ENCODE measurements around the gene APOL3. TPM values are rescaled to one million over a fixed set of nuclear protein-coding genes. Genes with fewer than 3 reads are reported as not detected.

The APOL3 gene
- total and polyA plus RNA-seq, 2 donors (not counting 3 experiments of a cell fraction or from before 2014, with no cell fraction given), result 17.9 to 36.9 TPM

DNA sequence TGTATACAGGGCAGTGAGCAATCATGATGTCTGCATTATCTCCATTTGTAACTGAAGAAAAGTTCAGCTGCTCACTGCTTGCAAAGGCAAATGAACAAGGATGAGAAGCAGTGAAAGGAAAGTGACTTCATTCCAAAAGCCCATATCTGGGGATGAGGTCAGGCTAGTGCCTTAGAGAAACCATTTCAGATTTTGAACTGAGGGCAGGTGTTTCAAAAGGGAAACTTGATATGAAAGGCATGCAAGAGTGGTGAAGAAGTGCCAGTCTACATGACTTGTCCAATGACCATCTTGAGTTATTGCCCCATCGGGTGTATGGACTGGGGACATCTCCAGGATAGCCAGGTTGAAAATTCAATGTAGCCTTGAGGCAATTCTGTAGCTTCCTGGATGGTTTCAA, 48.4 kb upstream of the APOL3 start:
- BruUV-seq (replicated peaks), result no TSS peak
- Histone ChIP-seq H3K27ac (ENCODE audit: insufficient read depth, low read depth, low read length) (no peak overlapping the region), H3K4me1 (ENCODE audit: control insufficient read depth, extremely low read depth, insufficient read depth, low read length) (no peaks in the 10 kb centered on the region), H2AFZ (ENCODE audit: low read depth, low read length) (no peak overlapping the region), H3K36me3 (ENCODE audit: control insufficient read depth in 2 of 2, extremely low read depth in 1 of 2, insufficient read depth in 2 of 2, low read length in 2 of 2) (no peaks in the 10 kb centered on the region), H3K4me2 (ENCODE audit: insufficient read depth, low read length) (no peak overlapping the region), H3K4me3 (replicated peaks in 1 of 3; ENCODE audit: insufficient read depth in 1 of 3, low read depth in 1 of 3, low read length in 3 of 3) (no peak overlapping the region), H3K79me2 (ENCODE audit: control insufficient read depth, insufficient read depth, low read length) (no peaks in the 10 kb centered on the region), H4K20me1 (replicated peaks; ENCODE audit: control insufficient read depth, extremely low read depth, insufficient read depth, low read length) (no peaks in the 10 kb centered on the region), H3K9ac (replicated peaks; ENCODE audit: extremely low read depth, insufficient read depth, low read length) (no peak overlapping the region), H3K27me3 (ENCODE audit: control insufficient read depth in 2 of 2, insufficient read depth in 2 of 2, low read length in 2 of 2) (peaks cover 16 to 27% of the 10 kb centered on the region in 2 experiments), H3K9me1 (replicated peaks; ENCODE audit: control insufficient read depth, extremely low read depth, insufficient read depth, low read length) (no peaks in the 10 kb centered on the region), H3K9me3 (replicated peaks; ENCODE audit: control insufficient read depth, insufficient read depth, low read length) (no peaks in the 10 kb centered on the region)
- CTCF ChIA-PET, result interaction anchor here (1.4 kb wide), 1 partner anchor 277 kb away, joined by 6 read pairs; no protein-coding TSS in a partner anchor
- no peak for FAIRE-seq
- POLR2A ChIA-PET, result no interaction called here
- dilution Hi-C loops (cut with MboI; ENCODE audit: extremely low pct_ligation_motif_present, low sequenced_read_pairs) (no loop called here), intact Hi-C loops (cut with micrococcal nuclease) (no loop called here)
- no peak for DNase-seq (ENCODE audit: low read depth, low spot score)
- TF ChIP-seq, protein P1, sequence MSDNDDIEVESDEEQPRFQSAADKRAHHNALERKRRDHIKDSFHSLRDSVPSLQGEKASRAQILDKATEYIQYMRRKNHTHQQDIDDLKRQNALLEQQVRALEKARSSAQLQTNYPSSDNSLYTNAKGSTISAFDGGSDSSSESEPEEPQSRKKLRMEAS (IDR thresholded peaks at IDR 0.05; ENCODE audit: insufficient read depth, insufficient read length), result no peak
- no peak for TF ChIP-seq EZH2 (IDR thresholded peaks at IDR 0.05; ENCODE audit: borderline replicate concordance, low read depth, low read length, severe bottlenecking)
- TF ChIP-seq POLR2A (IDR thresholded peaks at IDR 0.05; ENCODE audit: low read depth, low read length), result no peak
- TF ChIP-seq, protein P2, sequence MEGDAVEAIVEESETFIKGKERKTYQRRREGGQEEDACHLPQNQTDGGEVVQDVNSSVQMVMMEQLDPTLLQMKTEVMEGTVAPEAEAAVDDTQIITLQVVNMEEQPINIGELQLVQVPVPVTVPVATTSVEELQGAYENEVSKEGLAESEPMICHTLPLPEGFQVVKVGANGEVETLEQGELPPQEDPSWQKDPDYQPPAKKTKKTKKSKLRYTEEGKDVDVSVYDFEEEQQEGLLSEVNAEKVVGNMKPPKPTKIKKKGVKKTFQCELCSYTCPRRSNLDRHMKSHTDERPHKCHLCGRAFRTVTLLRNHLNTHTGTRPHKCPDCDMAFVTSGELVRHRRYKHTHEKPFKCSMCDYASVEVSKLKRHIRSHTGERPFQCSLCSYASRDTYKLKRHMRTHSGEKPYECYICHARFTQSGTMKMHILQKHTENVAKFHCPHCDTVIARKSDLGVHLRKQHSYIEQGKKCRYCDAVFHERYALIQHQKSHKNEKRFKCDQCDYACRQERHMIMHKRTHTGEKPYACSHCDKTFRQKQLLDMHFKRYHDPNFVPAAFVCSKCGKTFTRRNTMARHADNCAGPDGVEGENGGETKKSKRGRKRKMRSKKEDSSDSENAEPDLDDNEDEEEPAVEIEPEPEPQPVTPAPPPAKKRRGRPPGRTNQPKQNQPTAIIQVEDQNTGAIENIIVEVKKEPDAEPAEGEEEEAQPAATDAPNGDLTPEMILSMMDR (IDR thresholded peaks at IDR 0.05; ENCODE audit: extremely low read depth in 1 of 2, insufficient read depth in 1 of 2, low read depth in 1 of 2, low read length in 2 of 2), result no peak
- TF ChIP-seq JUN (IDR thresholded peaks at IDR 0.05; ENCODE audit: borderline replicate concordance, insufficient read depth, insufficient read length, low read depth), result no peak
- no peak for TF ChIP-seq MYC (IDR thresholded peaks at IDR 0.05; ENCODE audit: low read depth, low read length)
- TF ChIP-seq GATA2 (IDR thresholded peaks at IDR 0.05; ENCODE audit: insufficient read depth, insufficient read length, low read depth, low read length), result no peak
- no peak for TF ChIP-seq FOS (IDR thresholded peaks at IDR 0.05; ENCODE audit: borderline replicate concordance, insufficient read depth, low read length)
- no peak for TF ChIP-seq POLR2AphosphoS5 (IDR thresholded peaks at IDR 0.05; ENCODE audit: insufficient read depth, low read depth, low read length)

All from endothelial cell of umbilical vein (primary cell).